ENCODE results near the gene ROR2.

The ROR2 gene

GRCh38 chr9:91571036-91571435, 379.0 kb downstream of the ROR2 start:
- no peak for DNase-seq
- Histone ChIP-seq H3K27ac (ENCODE audit: low read length) (no peak overlapping the region), H3K4me1 (ENCODE audit: insufficient read depth, low read length) (no peaks in the 10 kb centered on the region)

DNA sequence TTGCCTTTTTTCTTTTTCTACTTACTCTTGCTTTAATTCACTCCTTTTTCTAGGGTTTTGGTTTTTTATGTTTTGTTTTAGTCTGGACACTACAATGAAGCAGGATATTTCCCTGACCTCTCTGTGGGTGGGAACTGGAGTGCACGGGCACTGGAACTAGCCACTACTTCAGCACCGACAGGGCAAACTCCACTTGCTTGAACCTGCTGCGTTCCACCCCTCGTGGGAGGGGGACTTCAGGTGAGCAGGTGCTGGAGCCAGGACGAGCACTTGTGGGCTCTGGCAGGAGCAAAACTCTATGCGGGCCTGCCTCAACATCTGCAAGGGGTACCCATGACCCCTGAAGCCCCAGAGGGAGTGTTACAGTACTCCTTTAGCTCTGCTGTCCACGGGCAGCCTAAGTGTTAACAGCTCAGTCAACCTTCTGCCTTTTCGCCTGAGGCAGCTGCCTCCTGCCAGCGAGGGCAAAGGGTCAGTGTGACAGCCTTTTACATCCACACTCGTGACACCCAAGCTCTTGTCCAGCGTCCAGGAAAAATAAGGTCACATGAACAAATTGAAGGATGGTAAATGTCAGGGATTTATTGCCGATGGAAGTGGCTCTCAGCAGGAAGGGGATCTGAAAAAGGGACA, 382.3 kb downstream of the ROR2 start:
- TF ChIP-seq, protein P1, sequence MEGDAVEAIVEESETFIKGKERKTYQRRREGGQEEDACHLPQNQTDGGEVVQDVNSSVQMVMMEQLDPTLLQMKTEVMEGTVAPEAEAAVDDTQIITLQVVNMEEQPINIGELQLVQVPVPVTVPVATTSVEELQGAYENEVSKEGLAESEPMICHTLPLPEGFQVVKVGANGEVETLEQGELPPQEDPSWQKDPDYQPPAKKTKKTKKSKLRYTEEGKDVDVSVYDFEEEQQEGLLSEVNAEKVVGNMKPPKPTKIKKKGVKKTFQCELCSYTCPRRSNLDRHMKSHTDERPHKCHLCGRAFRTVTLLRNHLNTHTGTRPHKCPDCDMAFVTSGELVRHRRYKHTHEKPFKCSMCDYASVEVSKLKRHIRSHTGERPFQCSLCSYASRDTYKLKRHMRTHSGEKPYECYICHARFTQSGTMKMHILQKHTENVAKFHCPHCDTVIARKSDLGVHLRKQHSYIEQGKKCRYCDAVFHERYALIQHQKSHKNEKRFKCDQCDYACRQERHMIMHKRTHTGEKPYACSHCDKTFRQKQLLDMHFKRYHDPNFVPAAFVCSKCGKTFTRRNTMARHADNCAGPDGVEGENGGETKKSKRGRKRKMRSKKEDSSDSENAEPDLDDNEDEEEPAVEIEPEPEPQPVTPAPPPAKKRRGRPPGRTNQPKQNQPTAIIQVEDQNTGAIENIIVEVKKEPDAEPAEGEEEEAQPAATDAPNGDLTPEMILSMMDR (IDR thresholded peaks at IDR 0.05; ENCODE audit: borderline replicate concordance, extremely low read depth, low read length, poor library complexity, severe bottlenecking), result no peak
- TF ChIP-seq EZH2 (IDR thresholded peaks at IDR 0.05; ENCODE audit: borderline replicate concordance, low read depth, low read length, severe bottlenecking), result no peak
- H3K9ac ChIP-seq (ENCODE audit: low read depth, low read length), result no peak overlapping the region
- H3K9me3 ChIP-seq (ENCODE audit: insufficient read depth, low read length, severe bottlenecking), result no peaks in the 10 kb centered on the region
- no peak for DNase-seq
- no peaks in the 10 kb centered on the region for H3K27me3 ChIP-seq (ENCODE audit: insufficient read depth, low read length, poor library complexity)
- H3K27ac ChIP-seq (ENCODE audit: low read length), result no peak overlapping the region
- H3K36me3 ChIP-seq (ENCODE audit: insufficient read depth, low read length), result no peaks in the 10 kb centered on the region
- no peak overlapping the region for H2AFZ ChIP-seq (ENCODE audit: low read depth, low read length)
- no peak overlapping the region for H3K4me3 ChIP-seq (ENCODE audit: low read depth in 1 of 2, low read length in 2 of 2)
- no peak overlapping the region for H3K4me2 ChIP-seq (ENCODE audit: insufficient read depth, low read length)
- no peaks in the 10 kb centered on the region for H3K79me2 ChIP-seq (ENCODE audit: insufficient read depth, low read length)
- ATAC-seq (ENCODE audit: insufficient read depth, low read depth), result no peak
- no peaks in the 10 kb centered on the region for H3K4me1 ChIP-seq (ENCODE audit: insufficient read depth, low read length)
- no peaks in the 10 kb centered on the region for H4K20me1 ChIP-seq (ENCODE audit: insufficient read depth, low read length)

More at GRCh38 chr9:91571036-91571435, 379.0 kb downstream of the ROR2 start:
- Histone ChIP-seq H3K36me3 (ENCODE audit: insufficient read depth, low read length) (no peaks in the 10 kb centered on the region), H3K27me3 (ENCODE audit: insufficient read depth, low read length, poor library complexity) (no peaks in the 10 kb centered on the region), H3K4me2 (ENCODE audit: insufficient read depth, low read length) (no peak overlapping the region), H3K79me2 (ENCODE audit: insufficient read depth, low read length) (no peaks in the 10 kb centered on the region), H3K9me3 (ENCODE audit: insufficient read depth, low read length, severe bottlenecking) (no peaks in the 10 kb centered on the region), H2AFZ (ENCODE audit: low read depth, low read length) (no peak overlapping the region), H4K20me1 (ENCODE audit: insufficient read depth, low read length) (no peaks in the 10 kb centered on the region), H3K9ac (ENCODE audit: low read depth, low read length) (no peak overlapping the region), H3K4me3 (ENCODE audit: low read depth in 1 of 2, low read length in 2 of 2) (no peak overlapping the region)
- TF ChIP-seq, protein P1 (IDR thresholded peaks at IDR 0.05; ENCODE audit: borderline replicate concordance, extremely low read depth, low read length, poor library complexity, severe bottlenecking), result no peak
- TF ChIP-seq EZH2 (IDR thresholded peaks at IDR 0.05; ENCODE audit: borderline replicate concordance, low read depth, low read length, severe bottlenecking), result no peak
- ATAC-seq (ENCODE audit: insufficient read depth, low read depth), result no peak

DNA sequence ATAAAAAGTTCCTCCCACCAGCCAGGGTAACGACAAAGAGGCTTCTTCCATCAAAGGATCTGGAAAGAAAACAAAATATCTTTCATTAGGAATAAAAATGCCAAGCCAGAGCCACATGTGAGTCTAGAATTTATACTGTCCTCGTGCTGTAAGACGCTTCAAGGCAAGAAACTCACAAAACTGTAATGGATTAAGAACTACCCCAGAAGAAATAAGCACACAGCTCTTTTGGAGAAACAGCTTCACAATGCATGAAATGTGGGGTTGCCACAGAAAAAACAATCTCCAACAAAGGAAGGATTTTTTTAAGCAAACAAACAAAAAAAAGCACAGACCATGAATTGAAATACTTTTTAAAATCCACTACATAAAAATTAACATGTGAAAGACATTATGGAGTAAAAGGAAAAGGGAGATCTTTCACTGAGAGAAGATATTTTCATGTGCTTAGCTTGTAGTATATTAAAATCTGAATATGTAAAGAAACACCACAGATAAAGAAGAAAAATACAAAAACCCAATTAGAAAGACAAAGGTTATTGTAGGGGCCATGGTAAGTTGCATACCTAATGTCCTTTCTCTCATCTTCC, 385.9 kb downstream of the ROR2 start:
- no peak overlapping the region for H2AFZ ChIP-seq (ENCODE audit: low read depth, low read length)
- no peak for TF ChIP-seq EZH2 (IDR thresholded peaks at IDR 0.05; ENCODE audit: borderline replicate concordance, low read depth, low read length, severe bottlenecking)
- TF ChIP-seq, protein P1 (IDR thresholded peaks at IDR 0.05; ENCODE audit: borderline replicate concordance, extremely low read depth, low read length, poor library complexity, severe bottlenecking), result no peak

More for the DNA sequence above, 385.9 kb downstream of the ROR2 start:
- H3K27ac ChIP-seq (ENCODE audit: low read length), result no peak overlapping the region
- H3K4me1 ChIP-seq (ENCODE audit: insufficient read depth, low read length), result no peaks in the 10 kb centered on the region
- no peaks in the 10 kb centered on the region for H4K20me1 ChIP-seq (ENCODE audit: insufficient read depth, low read length)
- ATAC-seq (ENCODE audit: insufficient read depth, low read depth) (no peak), DNase-seq (no peak)
- H3K36me3 ChIP-seq (ENCODE audit: insufficient read depth, low read length), result no peaks in the 10 kb centered on the region
- no peaks in the 10 kb centered on the region for H3K27me3 ChIP-seq (ENCODE audit: insufficient read depth, low read length, poor library complexity)
- H3K4me2 ChIP-seq (ENCODE audit: insufficient read depth, low read length), result no peak overlapping the region
- no peaks in the 10 kb centered on the region for H3K79me2 ChIP-seq (ENCODE audit: insufficient read depth, low read length)
- no peaks in the 10 kb centered on the region for H3K9me3 ChIP-seq (ENCODE audit: insufficient read depth, low read length, severe bottlenecking)
- H3K4me3 ChIP-seq (ENCODE audit: low read depth in 1 of 2, low read length in 2 of 2), result no peak overlapping the region
- H3K9ac ChIP-seq (ENCODE audit: low read depth, low read length), result no peak overlapping the region
